IMR-90 (cell line): ENCODE data around the gene DDHD1. TPM values are rescaled to one million over a fixed set of nuclear protein-coding genes. Genes with fewer than 3 reads are reported as not detected.

Experiments
- ATAC-seq: fragments of 200-7000 bp; cut with Tn5 transposase; 2 replicates; pipeline ENCODE4 v1.9.1; 2020; ENCODE audit warnings: low read depth, mild to moderate bottlenecking, moderate library complexity
- BruUV-seq: library from RNA; stranded (reverse); fragments of 400-500 nt; replicated peaks from 2 replicates; lab custom pipeline; 2021; lab: Mats Ljungman, UMichigan
- CTCF ChIA-PET: fragments of 300-600 bp; formaldehyde crosslinking; extraction: SDS; loops from one replicate; lab custom pipeline; 2021; ENCODE audit warnings: antibody characterized with exemption; lab: Yijun Ruan, JAX
- POLR2A ChIA-PET: fragments of 300-600 bp; sonication (Branson Sonifier 250); formaldehyde crosslinking; loops from one replicate; lab custom pipeline; 2022; ENCODE audit warnings: antibody characterized with exemption; ENCODE audit not compliant: unreplicated experiment; lab: Charles Lee
- DNase-seq: peaks from one replicate; pipeline ENCODE4 v3.0.0; 2013
- H2AFZ ChIP-seq: replicated peaks from 2 replicates; pipeline ENCODE3; 2013; ENCODE audit warnings: low read length, mild to moderate bottlenecking; ENCODE audit not compliant: poor library complexity
- H2AK5ac ChIP-seq: 2 replicates; pipeline ENCODE4 v1.6.1; 2013; ENCODE audit warnings: low read depth, low read length, inconsistent platforms
- H2AK9ac ChIP-seq: replicated peaks from 2 replicates; pipeline ENCODE3; 2013; ENCODE audit warnings: mild to moderate bottlenecking, low read depth, low read length, moderate library complexity; ENCODE audit not compliant: poor library complexity
- H2BK120ac ChIP-seq: 2 replicates; pipeline ENCODE4 v1.6.1; 2013; ENCODE audit warnings: low read depth, low read length, inconsistent platforms
- H2BK15ac ChIP-seq: 3 replicates; pipeline ENCODE4 v1.6.1; 2013; ENCODE audit warnings: low read depth, low read length, inconsistent platforms
- H2BK20ac ChIP-seq: 2 replicates; pipeline ENCODE4 v1.6.1; 2013; ENCODE audit warnings: low read depth, mild to moderate bottlenecking, inconsistent platforms, low read length, moderate library complexity
- H2BK5ac ChIP-seq: 2 replicates; pipeline ENCODE4 v1.6.1; 2013; ENCODE audit warnings: mild to moderate bottlenecking, low read depth, low read length, inconsistent platforms; ENCODE audit not compliant: poor library complexity, severe bottlenecking
- H3K14ac ChIP-seq: replicated peaks from 2 replicates; pipeline ENCODE4 v1.6.1; 2013; ENCODE audit warnings: low read depth, low read length, inconsistent platforms
- H3K18ac ChIP-seq: 2 replicates; pipeline ENCODE4 v1.6.1; 2013; ENCODE audit warnings: low read depth, low read length, control low read depth
- H3K23ac ChIP-seq: 2 replicates; pipeline ENCODE4 v1.6.1; 2013; ENCODE audit warnings: low read depth, low read length, inconsistent platforms
- H3K27ac ChIP-seq: 2 replicates; pipeline ENCODE4 v1.5.1; 2013; ENCODE audit warnings: mild to moderate bottlenecking, control low read depth, low read length; ENCODE audit not compliant: insufficient read depth
- H3K27me3 ChIP-seq: 2 replicates; pipeline ENCODE4 v1.6.1; 2013; ENCODE audit warnings: low read length; ENCODE audit not compliant: control insufficient read depth, insufficient read depth
- H3K36me3 ChIP-seq: 2 replicates; pipeline ENCODE4 v1.6.1; 2013; ENCODE audit warnings: low read length, mixed read lengths; ENCODE audit not compliant: control insufficient read depth, insufficient read depth
- H3K4ac ChIP-seq: 2 replicates; pipeline ENCODE4 v1.6.1; 2013; ENCODE audit warnings: low read depth, low read length, inconsistent platforms
- H3K4me1 ChIP-seq: 2 replicates; pipeline ENCODE4 v1.6.1; 2013; ENCODE audit warnings: low read length, mixed read lengths; ENCODE audit not compliant: control insufficient read depth, insufficient read depth
- H3K4me2 ChIP-seq: 2 replicates; pipeline ENCODE4 v1.6.1; 2013; ENCODE audit warnings: low read depth, mild to moderate bottlenecking, control low read depth, low read length, moderate library complexity
- H3K4me3 ChIP-seq: 2 replicates; pipeline ENCODE4 v1.5.1; 2013; ENCODE audit warnings: low read depth, mild to moderate bottlenecking, control low read depth, low read length, moderate library complexity; ENCODE audit not compliant: insufficient read depth
- H3K56ac ChIP-seq: 2 replicates; pipeline ENCODE4 v1.6.1; 2013; ENCODE audit warnings: low read length, inconsistent platforms; ENCODE audit not compliant: insufficient read depth; ENCODE audit errors: extremely low read depth
- H3K79me1 ChIP-seq, 2 experiments: 2 replicates each; pipeline ENCODE4 v1.6.1; 2013; ENCODE audit warnings: low read length in 2 of 2, inconsistent platforms in 1 of 2, low read depth in 1 of 2
- H3K9ac ChIP-seq: 2 replicates; pipeline ENCODE4 v1.6.1; 2013; ENCODE audit warnings: low read depth, low read length, control low read depth
- H3K9me1 ChIP-seq: 2 replicates; pipeline ENCODE4 v1.6.1; 2013; ENCODE audit warnings: low read length, inconsistent platforms; ENCODE audit not compliant: insufficient read depth
- H3K9me3 ChIP-seq: 2 replicates; pipeline ENCODE4 v1.6.1; 2013; ENCODE audit warnings: low read length; ENCODE audit not compliant: control insufficient read depth, insufficient read depth
- H4K20me1 ChIP-seq: 2 replicates; pipeline ENCODE4 v1.6.1; 2013; ENCODE audit warnings: low read length, inconsistent platforms; ENCODE audit not compliant: insufficient read depth
- H4K5ac ChIP-seq: 2 replicates; pipeline ENCODE4 v1.6.1; 2013; ENCODE audit warnings: mild to moderate bottlenecking, low read depth, low read length, control low read depth
- H4K8ac ChIP-seq, 2 experiments: 2 replicates each; pipeline ENCODE4 v1.6.1; 2013; ENCODE audit warnings: low read depth in 2 of 2, low read length in 2 of 2, control low read depth in 1 of 2, inconsistent platforms in 1 of 2
- H4K91ac ChIP-seq: 2 replicates; pipeline ENCODE4 v1.6.1; 2013; ENCODE audit warnings: low read depth, low read length, inconsistent platforms; ENCODE audit not compliant: insufficient read depth
- BHLHE40 ChIP-seq: fragments of 150-350 bp; IDR thresholded peaks from 2 replicates; pipeline ENCODE4 v1.6.1; 2016; ENCODE audit warnings: mild to moderate bottlenecking, low read depth, low read length
- CHD1 ChIP-seq: IDR thresholded peaks from 2 replicates; pipeline ENCODE4 v1.6.1; 2012; ENCODE audit warnings: low read depth, low read length, improper control_type of control experiment
- MAZ ChIP-seq: IDR thresholded peaks from 2 replicates; pipeline ENCODE4 v1.6.1; 2012; ENCODE audit warnings: low read depth, mild to moderate bottlenecking, low read length, improper control_type of control experiment, moderate library complexity, borderline replicate concordance
- MXI1 ChIP-seq: IDR thresholded peaks from 2 replicates; pipeline ENCODE4 v1.6.1; 2012; ENCODE audit warnings: low read depth, mild to moderate bottlenecking, low read length, moderate library complexity, borderline replicate concordance
- NFE2L2 ChIP-seq: fragments of 150-350 bp; IDR thresholded peaks from 2 replicates; pipeline ENCODE4 v1.6.1; 2016; ENCODE audit warnings: low read depth, mild to moderate bottlenecking, low read length
- POLR2A ChIP-seq: IDR thresholded peaks from 2 replicates; pipeline ENCODE4 v1.6.1; 2012; ENCODE audit warnings: mild to moderate bottlenecking, low read depth, low read length
- RAD21 ChIP-seq: IDR thresholded peaks from 2 replicates; pipeline ENCODE4 v1.6.1; 2012; ENCODE audit warnings: low read length, improper control_type of control experiment
- RCOR1 ChIP-seq: IDR thresholded peaks from 2 replicates; pipeline ENCODE4 v1.6.1; 2012; ENCODE audit warnings: mild to moderate bottlenecking, low read length, improper control_type of control experiment; ENCODE audit not compliant: insufficient replicate concordance
- RFX5 ChIP-seq: IDR thresholded peaks from 2 replicates; pipeline ENCODE4 v1.8.0; 2012; ENCODE audit warnings: low read depth, mild to moderate bottlenecking, low read length, moderate library complexity
- SMC3 ChIP-seq: fragments of 150-350 bp; IDR thresholded peaks from 2 replicates; pipeline ENCODE4 v1.6.1; 2016; ENCODE audit warnings: low read depth, mild to moderate bottlenecking, antibody characterized with exemption, low read length, moderate library complexity
- USF2 ChIP-seq: fragments of 150-350 bp; IDR thresholded peaks from 2 replicates; pipeline ENCODE4 v1.6.1; 2017; ENCODE audit warnings: mild to moderate bottlenecking, antibody characterized with exemption, low read length, low read depth
- WGBS, 2 experiments: methylation state at CpG; one replicate each; pipeline versions ENCODE4 v1.1.5 to v1.1.7; 2013; ENCODE audit warnings: missing lambda C conversion rate in 2 of 2; ENCODE audit not compliant: insufficient read length in 1 of 2; ENCODE audit errors: extremely low coverage in 2 of 2; 5-methylcytosine and 5-hydroxymethylcytosine counted together
- dilution Hi-C: fragments of 300-500 bp; cut with HindIII; formaldehyde crosslinking; loops from one replicate; pipeline ENCODE4 v1.14.3; 2018; ENCODE audit warnings: low sequenced_read_pairs; ENCODE audit not compliant: unreplicated experiment
- in situ Hi-C: fragments of 300-500 bp; cut with MboI; formaldehyde crosslinking; loops from 3 replicates; pipeline ENCODE4 v1.14.3; 2019; ENCODE audit warnings: low sequenced_read_pairs, inconsistent platforms, mixed read lengths
- intact Hi-C: fragments of 100-400 bp; cut with micrococcal nuclease; formaldehyde crosslinking; loops from 2 replicates; pipeline ENCODE4 v1.10.0; 2022
- polyA plus RNA-seq, 3 experiments: library from polyadenylated mRNA; depleted of rRNA; stranded (reverse); fragments of >200 nt; gene quantifications; 2 replicates each; pipeline ENCODE4 v1.2.3, GENCODE V29; 2012; ENCODE audit warnings: low replicate concordance in 1 of 3
- total RNA-seq: library from RNA; depleted of rRNA; stranded (reverse); fragments of >200 nt; gene quantifications from 2 replicates; pipeline ENCODE4 v1.2.3, GENCODE V29; 2012
- TF ChIP-seq, protein P1 (sequence below): fragments of 150-350 bp; IDR thresholded peaks from 2 replicates; pipeline ENCODE4 v1.6.1; 2016; ENCODE audit warnings: low read depth, mild to moderate bottlenecking, low read length, moderate library complexity, borderline replicate concordance

Gene DDHD1
- total and polyA plus RNA-seq, 2 of the 4 experiments (the other 2 are of a cell fraction), result 4.5 to 9.0 TPM

- TF ChIP-seq, protein P1, sequence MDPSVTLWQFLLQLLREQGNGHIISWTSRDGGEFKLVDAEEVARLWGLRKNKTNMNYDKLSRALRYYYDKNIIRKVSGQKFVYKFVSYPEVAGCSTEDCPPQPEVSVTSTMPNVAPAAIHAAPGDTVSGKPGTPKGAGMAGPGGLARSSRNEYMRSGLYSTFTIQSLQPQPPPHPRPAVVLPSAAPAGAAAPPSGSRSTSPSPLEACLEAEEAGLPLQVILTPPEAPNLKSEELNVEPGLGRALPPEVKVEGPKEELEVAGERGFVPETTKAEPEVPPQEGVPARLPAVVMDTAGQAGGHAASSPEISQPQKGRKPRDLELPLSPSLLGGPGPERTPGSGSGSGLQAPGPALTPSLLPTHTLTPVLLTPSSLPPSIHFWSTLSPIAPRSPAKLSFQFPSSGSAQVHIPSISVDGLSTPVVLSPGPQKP, result no peak
- TF ChIP-seq POLR2A, result no peak
These were observed 44.6 kb downstream of the DDHD1 start (continued) for GRCh38 chr14:53108292-53109104.

- POLR2A ChIA-PET, result no interaction called here
- no peak overlapping the region for H2AK9ac ChIP-seq
- TF ChIP-seq, protein P1, result no peak
- no peak for TF ChIP-seq USF2
- TF ChIP-seq SMC3, result no peak
- no peak for TF ChIP-seq POLR2A
- no peak for TF ChIP-seq RFX5
- TF ChIP-seq CHD1, result no peak
- TF ChIP-seq MAZ, result no peak
- no peak for TF ChIP-seq NFE2L2
- no peak for TF ChIP-seq MXI1
- TF ChIP-seq RAD21, result no peak
- no peak for TF ChIP-seq BHLHE40
- no peak for TF ChIP-seq RCOR1
These were observed 46.4 kb downstream of the DDHD1 start for GRCh38 chr14:53106768-53107167.

More at GRCh38 chr14:53106768-53107167, 46.4 kb downstream of the DDHD1 start:
- no peak overlapping the region for H2BK20ac ChIP-seq
- no peaks in the 10 kb centered on the region for H3K9me3 ChIP-seq
- H3K18ac ChIP-seq, result no peak overlapping the region
- H3K27ac ChIP-seq, result no peak overlapping the region
- no peak overlapping the region for H2AFZ ChIP-seq
- no peak overlapping the region for H4K8ac ChIP-seq
- no peak overlapping the region for H2BK5ac ChIP-seq
- no peaks in the 10 kb centered on the region for H3K27me3 ChIP-seq
- no peak overlapping the region for H3K14ac ChIP-seq
- no peak overlapping the region for H3K56ac ChIP-seq
- H2BK15ac ChIP-seq, result no peak overlapping the region
- dilution Hi-C loops (no loop called here), intact Hi-C loops (no loop called here), in situ Hi-C loops (no loop called here)
- H2AK5ac ChIP-seq, result no peak overlapping the region
- H4K5ac ChIP-seq, result no peak overlapping the region
- peaks cover 0 to 9% of the 10 kb centered on the region in 2 experiments; a peak in 1 of 4 replicates for H3K79me1 ChIP-seq
- ATAC-seq (no peak), DNase-seq (no peak)
- H3K9ac ChIP-seq, result no peak overlapping the region
- CTCF ChIA-PET, result no interaction called here
- no peaks in the 10 kb centered on the region for H3K4me1 ChIP-seq
- H3K36me3 ChIP-seq, result no peaks in the 10 kb centered on the region
- no TSS peak for BruUV-seq
- no peak overlapping the region for H2BK120ac ChIP-seq
- no peak overlapping the region for H3K23ac ChIP-seq
- no peaks in the 10 kb centered on the region for H4K20me1 ChIP-seq
- H4K91ac ChIP-seq, result no peak overlapping the region
- no peak overlapping the region for H3K4me3 ChIP-seq
- H3K4me2 ChIP-seq, result no peak overlapping the region
- no CpG with 5 or more reads among the region's 1 CpG for WGBS, 2 experiments
- no peaks in the 10 kb centered on the region for H3K9me1 ChIP-seq
- no peak overlapping the region for H3K4ac ChIP-seq
